IPS DF 6.9 (cell line): ENCODE results near the gene SOS2.

Source experiments
- DNase-seq: peaks from one replicate; pipeline ENCODE4 v3.0.0-alpha.2; 2013; ENCODE audit warnings: low read depth, low spot score
- H3K27ac ChIP-seq: one replicate; pipeline ENCODE4 v1.5.1; 2013; ENCODE audit warnings: low read length, control low read depth
- H3K27me3 ChIP-seq: 2 replicates; pipeline ENCODE4 v1.6.1; 2013; ENCODE audit warnings: mild to moderate bottlenecking, low read length; ENCODE audit not compliant: control insufficient read depth, insufficient read depth
- H3K36me3 ChIP-seq: 2 replicates; pipeline ENCODE4 v1.6.1; 2013; ENCODE audit warnings: low read length; ENCODE audit not compliant: control insufficient read depth, insufficient read depth
- H3K4me1 ChIP-seq: 2 replicates; pipeline ENCODE4 v1.6.1; 2013; ENCODE audit warnings: low read length; ENCODE audit not compliant: control insufficient read depth, insufficient read depth
- H3K4me3 ChIP-seq: 2 replicates; pipeline ENCODE4 v1.5.1; 2013; ENCODE audit warnings: mild to moderate bottlenecking, low read length
- H3K9me3 ChIP-seq: 2 replicates; pipeline ENCODE4 v1.6.1; 2013; ENCODE audit warnings: low read length, inconsistent platforms; ENCODE audit not compliant: control insufficient read depth, insufficient read depth
- WGBS: extraction: QIAGEN DNeasy Blood & Tissue Kit; methylation state at CpG from one replicate; pipeline ENCODE4 v1.1.7; 2013; ENCODE audit warnings: mixed read lengths, missing lambda C conversion rate; ENCODE audit not compliant: insufficient read length, insufficient coverage; 5-methylcytosine and 5-hydroxymethylcytosine counted together

SOS2 gene

DNA sequence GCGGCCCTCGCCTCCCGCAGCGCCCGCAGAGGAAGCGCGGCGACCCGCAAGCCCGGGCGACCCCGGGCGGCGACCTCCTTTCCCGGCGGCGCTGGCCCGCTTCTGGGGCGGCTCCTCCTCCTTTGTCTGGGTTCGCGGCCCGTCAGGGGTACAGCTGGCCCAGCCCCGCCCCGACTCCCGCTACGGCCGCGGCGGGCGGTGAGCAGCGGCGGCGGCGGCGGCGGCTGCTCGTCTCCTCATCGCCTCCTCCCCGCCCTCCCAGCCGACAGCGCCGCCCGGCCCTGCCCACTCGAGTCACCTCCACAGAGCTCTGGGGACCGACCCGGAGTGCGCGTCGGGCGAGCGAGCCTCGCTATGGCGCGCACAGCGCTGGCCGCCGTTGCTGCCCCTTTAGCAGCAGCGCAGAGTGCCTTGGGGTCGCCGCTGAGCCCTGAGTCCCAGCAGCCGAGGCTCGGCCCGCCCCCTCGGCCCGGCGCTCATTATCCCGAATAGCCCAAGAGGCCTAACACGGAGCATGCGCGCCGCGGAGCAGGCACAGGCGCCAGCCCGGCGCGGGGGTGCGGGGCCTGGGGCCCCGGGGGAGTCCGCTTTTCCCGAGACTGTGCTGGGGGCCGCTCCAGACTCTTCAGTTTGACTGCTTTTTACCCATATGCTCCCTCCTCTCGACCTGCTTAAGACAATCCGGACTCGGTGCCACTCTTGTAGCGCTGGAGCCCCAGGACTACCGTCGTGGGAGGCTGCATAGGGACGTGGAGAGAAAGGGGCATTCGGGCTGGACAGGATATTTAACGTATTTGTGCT is at the start of gene SOS2:
Gene SOS2, minus strand, starts transcription at position 104 of the 801 bp plus-strand sequence. CDS start 295 bp downstream, outside the sequence.
- WGBS = no CpG with 5 or more reads among the region's 90 CpGs
- no peaks in the 10 kb centered on the region; the same call in 1 of the 2 replicates for H3K27me3 ChIP-seq
- H3K4me3 ChIP-seq = peak within 1 kb of the TSS; percentile 62; the same call in 1 of the 2 replicates
- no peaks in the 10 kb centered on the region; the same call in 1 of the 2 replicates for H3K9me3 ChIP-seq
- no peak within 1 kb of the TSS for H3K27ac ChIP-seq
- no peaks in the 10 kb centered on the region for H3K4me1 ChIP-seq
- H3K36me3 ChIP-seq = no peaks in the 10 kb centered on the region
- DNase-seq = peak; percentile 52

DNA sequence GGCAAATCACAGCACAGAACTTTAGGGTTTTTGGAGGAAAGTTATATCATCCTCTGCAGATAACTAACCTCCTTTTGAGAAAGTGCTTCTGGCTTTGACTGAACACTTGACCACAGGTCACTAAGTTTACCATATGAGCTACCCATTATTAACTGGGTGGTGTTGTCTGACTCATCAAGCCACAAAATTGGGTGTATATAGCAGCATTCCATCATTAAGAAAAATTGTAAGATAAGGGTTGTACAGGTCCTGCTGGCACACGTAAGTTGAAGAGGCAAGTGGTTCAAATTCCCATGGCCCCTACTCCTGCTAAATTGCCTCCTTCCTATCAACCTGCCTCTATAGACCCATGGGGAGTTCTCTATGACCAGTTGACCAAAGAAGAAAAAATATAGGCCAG is 41.1 kb upstream of the SOS2 start:
- DNase-seq = no peak
- WGBS = no CpG with 5 or more reads among the region's 1 CpG
- no peak overlapping the region for H3K27ac ChIP-seq
- H3K9me3 ChIP-seq = no peaks in the 10 kb centered on the region
- no peaks in the 10 kb centered on the region for H3K27me3 ChIP-seq
- no peaks in the 10 kb centered on the region; the same call in 1 of the 2 replicates for H3K36me3 ChIP-seq
- no peaks in the 10 kb centered on the region for H3K4me1 ChIP-seq
- no peak overlapping the region for H3K4me3 ChIP-seq

DNA sequence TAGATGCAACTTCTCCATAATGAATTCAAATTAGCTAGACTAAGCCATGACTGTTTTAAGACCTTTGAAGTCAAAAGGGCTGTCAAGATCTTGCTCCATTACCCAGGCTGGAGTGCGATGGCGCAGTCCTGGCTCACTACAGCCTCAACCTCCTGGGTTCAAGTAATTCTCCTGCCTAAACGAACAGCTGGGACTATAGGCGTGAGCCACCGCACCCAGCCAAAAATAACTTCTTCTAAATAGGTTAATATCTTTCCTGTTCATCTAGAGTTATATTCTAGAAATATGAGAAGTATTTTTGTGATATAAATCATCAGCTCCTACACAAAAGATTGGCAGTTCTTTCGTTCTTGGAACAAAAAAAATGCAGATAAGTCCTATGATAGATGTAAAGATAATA is 39.6 kb upstream of the SOS2 start:
- Histone ChIP-seq H3K27me3 (no peaks in the 10 kb centered on the region), H3K27ac (no peak overlapping the region), H3K9me3 (no peaks in the 10 kb centered on the region), H3K4me3 (no peak overlapping the region), H3K36me3 (no peaks in the 10 kb centered on the region), H3K4me1 (no peaks in the 10 kb centered on the region)
- no peak for DNase-seq
- no CpG with 5 or more reads among the region's 6 CpGs for WGBS

DNA sequence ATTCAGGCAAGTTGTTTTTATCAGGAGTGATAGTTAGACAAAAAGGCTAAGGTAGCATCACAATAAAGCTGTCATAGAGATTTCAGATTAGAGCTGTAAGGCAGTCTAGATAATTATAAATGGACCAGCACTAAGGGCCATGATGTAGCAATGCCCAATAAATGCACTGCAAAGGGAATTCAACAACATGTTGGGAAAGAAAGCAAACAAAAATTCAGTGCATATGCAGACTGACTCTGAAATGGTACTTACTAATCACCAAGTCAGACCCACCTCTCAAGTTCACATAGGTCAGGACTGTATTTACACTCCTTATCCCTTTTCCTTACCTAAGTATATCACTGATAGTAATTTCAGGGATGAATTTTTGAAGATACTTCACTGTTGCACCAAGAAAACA is 33.7 kb upstream of the SOS2 start:
- Histone ChIP-seq H3K9me3 (no peaks in the 10 kb centered on the region), H3K27ac (no peak overlapping the region), H3K36me3 (no peaks in the 10 kb centered on the region; the same call in 1 of the 2 replicates), H3K27me3 (no peaks in the 10 kb centered on the region), H3K4me1 (no peaks in the 10 kb centered on the region), H3K4me3 (no peak overlapping the region)
- no peak for DNase-seq

DNA sequence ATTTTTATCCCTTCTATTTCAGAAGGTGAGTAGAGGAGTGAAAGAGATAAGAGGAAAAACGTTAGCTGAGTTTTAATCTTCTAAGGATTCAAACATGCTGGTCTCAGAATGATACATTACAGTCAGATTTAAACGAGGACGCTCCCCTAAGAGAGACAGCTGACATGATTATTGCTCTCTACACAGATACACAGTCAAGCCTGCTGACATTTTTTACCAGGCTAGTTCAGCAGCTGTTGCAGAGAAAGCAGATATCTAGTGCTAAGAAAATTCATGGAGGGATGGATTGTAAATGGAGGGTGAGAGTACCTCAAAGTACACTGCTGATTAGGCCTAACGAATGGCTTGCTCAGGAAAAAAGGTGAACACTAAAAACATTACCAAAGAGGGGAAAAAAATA is 31.9 kb upstream of the SOS2 start:
- Histone ChIP-seq H3K4me3 (no peak overlapping the region), H3K27me3 (no peaks in the 10 kb centered on the region), H3K9me3 (no peaks in the 10 kb centered on the region), H3K36me3 (no peaks in the 10 kb centered on the region; the same call in 1 of the 2 replicates), H3K4me1 (no peaks in the 10 kb centered on the region), H3K27ac (no peak overlapping the region)
- DNase-seq = no peak
- no CpG with 5 or more reads among the region's 4 CpGs for WGBS

DNA sequence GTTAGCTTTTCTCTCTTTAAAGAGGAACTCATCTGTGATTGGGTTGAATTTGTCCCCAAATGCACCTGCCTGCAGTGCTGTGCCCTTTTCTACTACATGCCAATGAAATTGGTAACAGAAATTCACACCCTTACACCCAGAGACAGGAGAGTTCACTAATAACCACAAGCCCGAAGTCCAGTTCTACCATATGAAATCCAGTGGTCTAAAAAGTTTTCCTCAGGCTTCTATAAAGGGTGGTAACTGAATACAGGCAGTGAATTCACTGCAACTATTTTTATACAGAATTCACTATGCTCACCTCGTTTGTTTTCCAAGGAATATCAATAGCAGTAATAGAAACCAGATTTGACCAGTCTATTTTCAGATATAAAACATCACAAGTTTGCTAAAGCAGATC is 31.5 kb upstream of the SOS2 start:
- Histone ChIP-seq H3K4me3 (no peak overlapping the region), H3K4me1 (no peaks in the 10 kb centered on the region), H3K36me3 (no peaks in the 10 kb centered on the region; the same call in 1 of the 2 replicates), H3K27me3 (no peaks in the 10 kb centered on the region), H3K9me3 (no peaks in the 10 kb centered on the region), H3K27ac (no peak overlapping the region)
- WGBS = no CpG with 5 or more reads among the region's 2 CpGs
- DNase-seq = no peak

DNA sequence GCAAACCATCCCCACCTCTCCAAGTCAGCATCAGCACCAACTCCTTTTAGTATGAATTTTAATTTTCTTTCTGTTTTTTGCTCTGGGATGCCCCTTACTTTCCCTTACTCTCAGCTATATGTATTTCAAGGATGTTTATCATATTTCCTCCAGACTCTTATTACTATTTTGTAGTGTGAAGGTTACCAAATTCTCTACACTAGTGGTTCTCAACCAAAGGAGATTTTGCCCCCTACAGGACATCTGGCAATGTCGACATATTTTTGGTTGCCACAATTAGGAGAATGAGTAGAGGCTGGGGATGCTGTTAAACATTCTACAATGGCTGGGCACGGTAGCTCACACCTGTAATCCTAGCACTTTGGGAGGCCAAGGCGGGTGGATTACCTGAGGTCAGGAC is 29.1 kb upstream of the SOS2 start:
- DNase-seq = peak; percentile 1
- Histone ChIP-seq H3K4me3 (no peak overlapping the region), H3K27me3 (no peaks in the 10 kb centered on the region), H3K36me3 (no peaks in the 10 kb centered on the region), H3K9me3 (no peaks in the 10 kb centered on the region), H3K4me1 (no peaks in the 10 kb centered on the region), H3K27ac (no peak overlapping the region)
- WGBS = no CpG with 5 or more reads among the region's 3 CpGs

DNA sequence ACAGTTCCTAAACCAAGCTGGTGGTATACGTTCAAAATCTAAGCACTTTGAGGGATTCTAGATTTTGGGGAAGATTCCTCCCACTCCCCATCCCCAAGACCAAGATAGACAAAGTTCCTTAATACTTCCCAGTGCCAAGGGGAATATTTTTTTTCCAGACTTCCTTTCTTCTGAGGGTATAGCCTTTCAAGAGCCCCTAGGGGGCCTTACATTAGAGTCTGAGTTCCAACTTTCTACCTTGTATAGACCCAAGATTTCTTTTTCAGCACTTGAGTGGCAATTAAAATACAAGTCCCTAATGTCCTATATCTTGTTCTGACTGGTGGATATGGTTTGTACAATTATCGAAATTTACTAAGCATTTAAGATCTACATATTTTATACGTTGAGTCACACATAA is 28.7 kb upstream of the SOS2 start:
- no peaks in the 10 kb centered on the region for H3K9me3 ChIP-seq
- WGBS = no CpG with 5 or more reads among the region's 3 CpGs
- no peak for DNase-seq
- H3K4me1 ChIP-seq = no peaks in the 10 kb centered on the region
- no peaks in the 10 kb centered on the region for H3K36me3 ChIP-seq
- no peak overlapping the region for H3K27ac ChIP-seq
- H3K27me3 ChIP-seq = no peaks in the 10 kb centered on the region
- H3K4me3 ChIP-seq = no peak overlapping the region

DNA sequence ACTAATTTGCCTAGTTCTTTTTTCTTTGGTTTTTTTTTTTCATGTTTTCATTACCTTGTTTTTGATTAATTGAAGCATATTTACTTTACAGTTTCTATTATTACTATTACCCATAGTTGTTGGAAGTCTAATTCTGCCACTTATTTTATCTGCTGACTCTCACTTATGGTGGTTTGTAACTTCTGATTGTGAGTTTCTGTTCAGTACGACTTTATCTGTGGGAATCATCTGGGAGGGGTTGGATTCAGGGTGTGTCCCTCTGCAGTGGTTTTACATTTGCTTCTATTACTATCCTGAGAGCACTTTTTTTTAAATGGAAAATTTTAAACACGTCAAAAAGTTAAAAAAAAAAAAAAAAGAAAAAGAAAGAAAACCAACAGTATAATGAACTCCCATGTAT is 26.4 kb upstream of the SOS2 start:
- no CpG with 5 or more reads among the region's 2 CpGs for WGBS
- Histone ChIP-seq H3K4me3 (no peak overlapping the region), H3K9me3 (no peaks in the 10 kb centered on the region), H3K4me1 (no peaks in the 10 kb centered on the region), H3K27ac (no peak overlapping the region), H3K27me3 (no peaks in the 10 kb centered on the region), H3K36me3 (no peaks in the 10 kb centered on the region)
- no peak for DNase-seq

DNA sequence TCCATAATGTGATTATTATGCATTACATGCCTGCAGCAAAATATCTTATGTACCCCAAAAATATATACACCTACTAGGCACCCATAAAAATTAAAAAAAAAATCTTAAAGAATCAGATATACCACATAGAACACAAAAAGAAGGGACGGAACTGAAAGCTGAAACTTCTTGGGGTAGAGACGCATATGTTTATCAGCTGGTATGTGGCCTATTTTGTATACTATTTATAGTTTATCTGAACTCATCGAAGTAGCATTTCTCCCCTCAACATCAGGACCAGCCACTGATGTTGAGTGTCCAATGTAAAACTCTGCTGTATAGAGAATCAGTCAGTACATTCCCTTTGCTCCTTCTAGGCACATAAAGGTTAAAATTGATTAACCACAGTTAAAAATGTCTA is 22.9 kb upstream of the SOS2 start:
- Histone ChIP-seq H3K36me3 (0 out of 2 replicates have a peak, but pooled peaks cover 3% of the 10 kb centered on the region), H3K4me1 (no peaks in the 10 kb centered on the region), H3K27me3 (no peaks in the 10 kb centered on the region), H3K4me3 (no peak overlapping the region), H3K9me3 (no peaks in the 10 kb centered on the region), H3K27ac (no peak overlapping the region)
- no CpG with 5 or more reads among the region's 3 CpGs for WGBS
- no peak for DNase-seq
